Measurements from ENCODE around the gene AFMID.
A peak's percentile ranks its signal among the peaks of the same experiment; 100 is the strongest.

The AFMID gene

GRCh38 chr17:78249074-78249817 is 62.1 kb downstream of the AFMID start (continued):
- TF ChIP-seq ZNF221 (tag by site-specific recombination; IDR thresholded peaks at IDR 0.05; ENCODE audit: borderline replicate concordance) (no peak), IKZF3 (tag by site-specific recombination; IDR thresholded peaks at IDR 0.05) (no peak), GLIS1 (tag by site-specific recombination; IDR thresholded peaks at IDR 0.05) (peak; percentile 98)

GRCh38 chr17:78249818-78250806 is 63.0 kb downstream of the AFMID start:
- Histone ChIP-seq H3K27ac (ENCODE audit: extremely low read depth, low read depth, low read length) (no peak overlapping the region), H3K4me3 (ENCODE audit: low read depth, low read length) (no peak overlapping the region), H3K4me1 (ENCODE audit: control insufficient read depth, insufficient read depth, low read length) (no peaks in the 10 kb centered on the region), H3K9me3 (ENCODE audit: control insufficient read depth, insufficient read depth, low read depth, low read length) (no peaks in the 10 kb centered on the region), H3K36me3 (ENCODE audit: control insufficient read depth in 2 of 2, insufficient read depth in 1 of 2, low read length in 2 of 2) (no peaks in the 10 kb centered on the region)
- no peak for TF ChIP-seq ZFP41 (tag by site-specific recombination; IDR thresholded peaks at IDR 0.05; ENCODE audit: borderline replicate concordance)
- no peak for TF ChIP-seq ZNF610 (tag by site-specific recombination; IDR thresholded peaks at IDR 0.05; ENCODE audit: borderline replicate concordance)
- no peak for TF ChIP-seq ZNF133 (tag by site-specific recombination; IDR thresholded peaks at IDR 0.05)
- no peak for TF ChIP-seq ZNF596 (tag by site-specific recombination; IDR thresholded peaks at IDR 0.05)
- no peak for TF ChIP-seq ZBTB44 (tag by site-specific recombination; IDR thresholded peaks at IDR 0.05)
- no peak for TF ChIP-seq MYNN (tag by site-specific recombination; IDR thresholded peaks at IDR 0.05; ENCODE audit: borderline replicate concordance)
- TF ChIP-seq ZNF280D (tag by site-specific recombination; IDR thresholded peaks at IDR 0.05) = no peak
- TF ChIP-seq OVOL3 (tag by site-specific recombination; IDR thresholded peaks at IDR 0.05) = no peak
- TF ChIP-seq MEIS1 (CRISPR knock-in tag; IDR thresholded peaks at IDR 0.05; ENCODE audit: borderline replicate concordance) = no peak
- no peak for TF ChIP-seq ZNF10 (tag by site-specific recombination; IDR thresholded peaks at IDR 0.05)
- no peak for TF ChIP-seq BCL11B (tag by site-specific recombination; IDR thresholded peaks at IDR 0.05; ENCODE audit: low read depth)
- no peak for TF ChIP-seq ZNF280C (tag by site-specific recombination; IDR thresholded peaks at IDR 0.05)
- TF ChIP-seq ZBTB21 (tag by site-specific recombination; IDR thresholded peaks at IDR 0.05) = no peak
- TF ChIP-seq ZNF747 (tag by site-specific recombination; IDR thresholded peaks at IDR 0.05) = no peak
- TF ChIP-seq ZNF16 (tag by site-specific recombination; IDR thresholded peaks at IDR 0.05; ENCODE audit: low read depth) = no peak
- ChIA-PET CTCF (interaction anchor here (0.5 to 6.1 kb wide), 55 partner anchors 13 to 832 kb away, joined by 3 to 60 read pairs (median 5); partner anchors contain the start of genes AFMID, BIRC5 and TK1), POLR2A (interaction anchor here (0.5 to 1.7 kb wide), 9 partner anchors 9 to 239 kb away, joined by 3 to 5 read pairs (median 4); no protein-coding TSS in a partner anchor)
